SH-SY5Y (cell line): ENCODE data around the gene SAG.

Source experiments
- GATA2 ChIP-seq: IDR thresholded peaks from 2 replicates; pipeline ENCODE4 v1.6.1; 2011; ENCODE audit warnings: mild to moderate bottlenecking, low read depth, low read length
- GATA3 ChIP-seq: IDR thresholded peaks from 2 replicates; pipeline ENCODE4 v1.6.1; 2011; ENCODE audit warnings: low read depth, mild to moderate bottlenecking, low read length, moderate library complexity

DNA sequence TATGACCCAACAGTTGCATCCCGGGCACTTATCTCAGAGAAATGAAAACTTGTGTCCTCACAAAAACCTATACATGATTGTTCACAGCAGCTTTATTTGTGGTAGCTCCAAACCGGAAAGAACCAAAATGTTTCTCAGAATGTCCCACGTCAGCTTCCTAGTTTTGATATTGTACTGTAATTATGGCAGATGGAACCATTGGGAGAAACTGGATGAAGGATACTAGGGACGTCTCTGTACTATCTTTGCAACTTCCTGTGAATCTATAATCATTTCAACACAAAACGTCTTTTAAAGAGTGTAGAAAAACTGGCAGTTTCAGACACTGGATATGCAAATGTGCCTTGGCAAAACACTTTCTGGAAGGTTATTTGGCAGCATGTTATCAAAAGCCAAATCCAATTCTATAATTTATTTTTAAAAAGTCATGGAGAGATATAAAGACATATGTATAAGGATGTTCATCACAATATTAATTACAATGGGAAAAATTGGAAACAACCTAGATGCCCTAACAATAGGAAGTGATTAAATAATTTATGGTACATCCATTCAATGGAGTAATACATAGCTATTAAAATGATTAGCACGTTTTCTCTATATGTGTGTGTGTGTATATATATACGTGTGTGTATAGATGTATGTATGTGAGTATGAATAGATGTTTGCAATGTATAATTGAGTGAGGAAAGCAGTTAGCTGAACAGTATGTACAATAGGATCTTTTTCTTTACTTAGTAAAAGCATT lies 9.8 kb downstream of the SAG start:
- no peak for TF ChIP-seq GATA3
- TF ChIP-seq GATA2: no peak
